Measurements from ENCODE around the gene ADAM10.

DNA sequence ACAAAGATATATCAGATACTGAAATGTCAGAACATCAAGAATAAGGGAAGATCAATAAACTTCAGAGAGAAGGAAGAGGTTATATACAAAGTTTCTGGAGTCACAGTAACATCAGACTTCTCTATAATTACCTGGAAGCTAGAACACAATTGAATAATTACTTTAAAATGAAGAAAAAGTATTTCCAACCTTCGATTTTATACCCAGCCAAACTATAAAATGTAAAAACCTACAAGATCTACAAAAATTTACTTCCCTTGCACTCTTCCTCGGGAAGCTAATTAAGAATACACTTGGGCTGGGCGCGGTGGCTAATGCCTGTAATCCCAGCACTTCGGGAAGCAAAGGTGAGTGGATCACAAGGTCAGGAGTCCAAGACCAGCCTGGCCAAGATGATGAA lies 15.0 kb upstream of the ADAM10 start:
- TF ChIP-seq, protein P1, sequence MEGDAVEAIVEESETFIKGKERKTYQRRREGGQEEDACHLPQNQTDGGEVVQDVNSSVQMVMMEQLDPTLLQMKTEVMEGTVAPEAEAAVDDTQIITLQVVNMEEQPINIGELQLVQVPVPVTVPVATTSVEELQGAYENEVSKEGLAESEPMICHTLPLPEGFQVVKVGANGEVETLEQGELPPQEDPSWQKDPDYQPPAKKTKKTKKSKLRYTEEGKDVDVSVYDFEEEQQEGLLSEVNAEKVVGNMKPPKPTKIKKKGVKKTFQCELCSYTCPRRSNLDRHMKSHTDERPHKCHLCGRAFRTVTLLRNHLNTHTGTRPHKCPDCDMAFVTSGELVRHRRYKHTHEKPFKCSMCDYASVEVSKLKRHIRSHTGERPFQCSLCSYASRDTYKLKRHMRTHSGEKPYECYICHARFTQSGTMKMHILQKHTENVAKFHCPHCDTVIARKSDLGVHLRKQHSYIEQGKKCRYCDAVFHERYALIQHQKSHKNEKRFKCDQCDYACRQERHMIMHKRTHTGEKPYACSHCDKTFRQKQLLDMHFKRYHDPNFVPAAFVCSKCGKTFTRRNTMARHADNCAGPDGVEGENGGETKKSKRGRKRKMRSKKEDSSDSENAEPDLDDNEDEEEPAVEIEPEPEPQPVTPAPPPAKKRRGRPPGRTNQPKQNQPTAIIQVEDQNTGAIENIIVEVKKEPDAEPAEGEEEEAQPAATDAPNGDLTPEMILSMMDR (IDR thresholded peaks at IDR 0.05): no peak
- TF ChIP-seq POLR2A (IDR thresholded peaks at IDR 0.05) (no peak), EP300 (IDR thresholded peaks at IDR 0.05) (no peak)
